Retinal pigment epithelial cell (primary cell): ENCODE results near the gene SVBP.

Source experiments
- DNase-seq: peaks from one replicate; pipeline ENCODE4 v3.0.0-alpha.2; 2010; ENCODE audit warnings: low read depth
- H3K4me3 ChIP-seq: 2 replicates; pipeline ENCODE4 v1.5.1; 2011; ENCODE audit warnings: mild to moderate bottlenecking, low read length, control low read depth, moderate library complexity
- TF ChIP-seq, protein P1 (sequence below): conservative IDR thresholded peaks from 2 replicates; pipeline ENCODE4 v1.5.1; 2011; ENCODE audit warnings: low read depth, low read length, control low read depth, inconsistent platforms

SVBP gene

GRCh38 chr1:42852608-42852980 lies 35.4 kb upstream of the SVBP start:
- H3K4me3 ChIP-seq = no peak overlapping the region
- TF ChIP-seq, protein P1, sequence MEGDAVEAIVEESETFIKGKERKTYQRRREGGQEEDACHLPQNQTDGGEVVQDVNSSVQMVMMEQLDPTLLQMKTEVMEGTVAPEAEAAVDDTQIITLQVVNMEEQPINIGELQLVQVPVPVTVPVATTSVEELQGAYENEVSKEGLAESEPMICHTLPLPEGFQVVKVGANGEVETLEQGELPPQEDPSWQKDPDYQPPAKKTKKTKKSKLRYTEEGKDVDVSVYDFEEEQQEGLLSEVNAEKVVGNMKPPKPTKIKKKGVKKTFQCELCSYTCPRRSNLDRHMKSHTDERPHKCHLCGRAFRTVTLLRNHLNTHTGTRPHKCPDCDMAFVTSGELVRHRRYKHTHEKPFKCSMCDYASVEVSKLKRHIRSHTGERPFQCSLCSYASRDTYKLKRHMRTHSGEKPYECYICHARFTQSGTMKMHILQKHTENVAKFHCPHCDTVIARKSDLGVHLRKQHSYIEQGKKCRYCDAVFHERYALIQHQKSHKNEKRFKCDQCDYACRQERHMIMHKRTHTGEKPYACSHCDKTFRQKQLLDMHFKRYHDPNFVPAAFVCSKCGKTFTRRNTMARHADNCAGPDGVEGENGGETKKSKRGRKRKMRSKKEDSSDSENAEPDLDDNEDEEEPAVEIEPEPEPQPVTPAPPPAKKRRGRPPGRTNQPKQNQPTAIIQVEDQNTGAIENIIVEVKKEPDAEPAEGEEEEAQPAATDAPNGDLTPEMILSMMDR = no peak
- DNase-seq = no peak

DNA sequence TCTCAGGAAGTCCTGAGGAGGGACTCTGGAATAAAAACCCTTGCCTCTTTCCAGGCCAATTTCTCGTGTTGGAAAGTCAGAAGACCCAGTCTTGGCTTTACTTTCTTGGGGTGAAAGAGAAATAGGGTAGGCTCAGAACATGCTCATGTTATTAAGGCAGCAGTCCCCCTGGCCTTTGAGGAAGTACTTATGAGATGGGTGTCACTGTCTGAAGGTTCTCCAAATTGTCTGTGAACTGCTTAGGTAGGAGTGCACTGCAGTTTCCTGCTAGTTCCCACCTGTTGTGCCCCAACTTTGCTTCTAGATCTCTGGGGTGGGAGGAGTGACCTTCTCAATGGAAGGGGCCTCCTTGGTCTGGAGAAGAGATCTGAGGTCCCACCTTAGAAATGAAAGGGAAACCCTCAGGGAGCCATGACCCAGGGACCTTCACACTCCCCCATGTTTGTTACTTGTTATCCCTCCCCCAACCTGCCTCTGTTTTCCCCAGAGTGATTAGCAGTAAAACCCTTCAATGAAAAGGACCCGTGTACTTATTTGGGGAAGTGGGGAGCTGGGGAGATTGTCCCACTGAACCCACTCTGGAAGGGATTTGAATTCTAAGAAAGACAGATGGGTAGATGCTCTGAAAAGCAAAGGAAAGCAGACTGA lies 34.9 kb upstream of the SVBP start:
- TF ChIP-seq, protein P1 = no peak
- H3K4me3 ChIP-seq = no peak overlapping the region
- no peak for DNase-seq

DNA sequence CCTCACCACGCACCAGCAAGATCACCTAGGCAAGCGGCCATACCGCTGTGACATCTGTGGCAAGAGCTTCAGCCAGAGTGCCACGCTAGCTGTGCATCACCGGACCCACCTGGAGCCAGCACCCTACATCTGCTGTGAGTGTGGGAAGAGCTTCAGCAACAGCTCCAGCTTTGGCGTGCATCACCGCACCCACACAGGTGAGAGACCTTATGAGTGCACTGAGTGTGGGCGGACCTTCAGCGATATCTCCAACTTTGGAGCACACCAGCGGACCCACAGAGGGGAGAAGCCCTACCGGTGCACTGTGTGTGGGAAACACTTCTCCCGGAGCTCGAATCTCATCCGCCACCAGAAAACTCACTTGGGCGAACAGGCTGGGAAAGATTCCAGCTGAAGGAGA lies 34.2 kb upstream of the SVBP start:
- no peak overlapping the region for H3K4me3 ChIP-seq
- no peak for DNase-seq
- TF ChIP-seq, protein P1 = no peak

GRCh38 chr1:42849944-42850343 lies 32.7 kb upstream of the SVBP start:
- H3K4me3 ChIP-seq = no peak overlapping the region

GRCh38 chr1:42848823-42849537 lies 31.8 kb upstream of the SVBP start:
- DNase-seq = no peak
- no peak overlapping the region for H3K4me3 ChIP-seq
- TF ChIP-seq, protein P1 = no peak

More at GRCh38 chr1:42849944-42850343, 32.7 kb upstream of the SVBP start:
- DNase-seq = no peak
- TF ChIP-seq, protein P1 = no peak

GRCh38 chr1:42847721-42848460 lies 30.7 kb upstream of the SVBP start:
- TF ChIP-seq, protein P1 = no peak
- peak overlapping the region; percentile 88 for H3K4me3 ChIP-seq
- DNase-seq = no peak

- H3K4me3 ChIP-seq = peak overlapping the region; percentile 88
- DNase-seq = no peak
- TF ChIP-seq, protein P1 = no peak
These were observed 30.0 kb upstream of the SVBP start for GRCh38 chr1:42847111-42847595.
